SK-N-SH (cell line): ENCODE results near the gene SCGB1C1.

ENCODE experiments used
- CTCF ChIP-seq: fragments of 200-600 bp; sonication (generic); IDR thresholded peaks from 2 replicates; pipeline ENCODE4 v1.6.1; 2017; ENCODE audit warnings: antibody characterized with exemption, mild to moderate bottlenecking, moderate library complexity
- MAX ChIP-seq: IDR thresholded peaks from 2 replicates; pipeline ENCODE4 v1.4.0; 2012; ENCODE audit warnings: low read depth
- MEF2A ChIP-seq: IDR thresholded peaks from 2 replicates; pipeline ENCODE4 v1.4.0; 2012; ENCODE audit warnings: low read depth, borderline replicate concordance
- MXI1 ChIP-seq: IDR thresholded peaks from 2 replicates; pipeline ENCODE4 v1.6.1; 2012; ENCODE audit warnings: mild to moderate bottlenecking, low read depth, low read length, improper control_type of control experiment
- NFIC ChIP-seq: IDR thresholded peaks from 2 replicates; pipeline ENCODE4 v1.4.0; 2012; ENCODE audit warnings: borderline replicate concordance
- PBX3 ChIP-seq: IDR thresholded peaks from 2 replicates; pipeline ENCODE4; 2012
- POLR2AphosphoS5 ChIP-seq: IDR thresholded peaks from 2 replicates; pipeline ENCODE4 v1.6.1; 2012; ENCODE audit warnings: low read depth, low read length
- RXRA ChIP-seq: IDR thresholded peaks from 2 replicates; pipeline ENCODE4 v1.4.0; 2012; ENCODE audit warnings: low read depth, mild to moderate bottlenecking, borderline replicate concordance
- ZBTB33 ChIP-seq: IDR thresholded peaks from 2 replicates; pipeline ENCODE4 v1.4.0; 2012; ENCODE audit warnings: low read depth, borderline replicate concordance

- TF ChIP-seq CTCF (no peak), ZBTB33 (no peak), MAX (no peak), POLR2AphosphoS5 (no peak), NFIC (no peak), PBX3 (no peak), MXI1 (no peak), MEF2A (no peak), RXRA (no peak)
These were observed 28.7 kb downstream of the SCGB1C1 start for GRCh38 chr11:221539-221938.
